ENCODE measurements around the gene SLC6A12. TPM values are rescaled to one million over a fixed set of nuclear protein-coding genes. Genes with fewer than 3 reads are reported as not detected.

Gene SLC6A12
- total RNA-seq, 1 donor from 2014 or later = 3.0 TPM

- no peak for DNase-seq (ENCODE audit: extremely low spot score, unreplicated experiment)
- no peak for TF ChIP-seq CTCF (conservative IDR thresholded peaks at IDR 0.05)
- no peaks in the 10 kb centered on the region for H3K36me3 Mint-ChIP-seq
- no peaks in the 10 kb centered on the region for H3K9me3 Mint-ChIP-seq
- H3K27ac Mint-ChIP-seq = peak overlapping the region; percentile 52
- H3K27me3 Mint-ChIP-seq = peaks cover 43% of the 10 kb centered on the region
- H3K4me1 Mint-ChIP-seq (ENCODE audit: unreplicated experiment) = peaks cover 37% of the 10 kb centered on the region
- H3K4me3 Mint-ChIP-seq = no peak overlapping the region
Measured at GRCh38 chr12:145369-145960, 68.5 kb downstream of the SLC6A12 start.

GRCh38 chr12:144650-145284 is 69.2 kb downstream of the SLC6A12 start:
- TF ChIP-seq CTCF (conservative IDR thresholded peaks at IDR 0.05) = no peak
- Mint-ChIP-seq H3K4me1 (ENCODE audit: unreplicated experiment) (peaks cover 44% of the 10 kb centered on the region), H3K36me3 (no peaks in the 10 kb centered on the region), H3K4me3 (peak overlapping the region; percentile 35), H3K9me3 (no peaks in the 10 kb centered on the region), H3K27ac (peak overlapping the region; percentile 86), H3K27me3 (peaks cover 43% of the 10 kb centered on the region)
- DNase-seq (ENCODE audit: extremely low spot score, unreplicated experiment) = no peak

GRCh38 chr12:143964-144649 is 69.8 kb downstream of the SLC6A12 start:
- no peak for DNase-seq (ENCODE audit: extremely low spot score, unreplicated experiment)
- H3K9me3 Mint-ChIP-seq = no peaks in the 10 kb centered on the region
- H3K4me1 Mint-ChIP-seq (ENCODE audit: unreplicated experiment) = peaks cover 51% of the 10 kb centered on the region
- no peaks in the 10 kb centered on the region for H3K36me3 Mint-ChIP-seq
- no peak for TF ChIP-seq CTCF (conservative IDR thresholded peaks at IDR 0.05)
- peaks cover 45% of the 10 kb centered on the region for H3K27me3 Mint-ChIP-seq
- H3K27ac Mint-ChIP-seq = peak overlapping the region; percentile 86
- H3K4me3 Mint-ChIP-seq = peak overlapping the region; percentile 35

- Mint-ChIP-seq H3K9me3 (no peaks in the 10 kb centered on the region), H3K4me1 (ENCODE audit: unreplicated experiment) (peaks cover 42% of the 10 kb centered on the region), H3K27ac (peak overlapping the region; percentile 19), H3K4me3 (no peak overlapping the region), H3K27me3 (peaks cover 47% of the 10 kb centered on the region), H3K36me3 (peaks cover 4% of the 10 kb centered on the region)
- TF ChIP-seq CTCF (conservative IDR thresholded peaks at IDR 0.05) = no peak
- no peak for DNase-seq (ENCODE audit: extremely low spot score, unreplicated experiment)
Measured at GRCh38 chr12:140162-140561, 73.8 kb downstream of the SLC6A12 start.

Other genes with a start within 250 kb of the SLC6A12 start
- 3.7 and 4.2 TPM in 2 replicates for gene IQSEC3, start 147.4 kb downstream of the SLC6A12 start, total RNA-seq (ENCODE audit: low replicate concordance)
- 5.5 and 7.0 TPM in 2 replicates for gene SLC6A13, start 48.7 kb upstream of the SLC6A12 start, total RNA-seq (ENCODE audit: low replicate concordance)
- gene KDM5A, start 175.2 kb upstream of the SLC6A12 start, total RNA-seq (ENCODE audit: low replicate concordance) = 76.7 and 156 TPM in 2 replicates
- gene CCDC77, start 187.5 kb upstream of the SLC6A12 start, total RNA-seq (ENCODE audit: low replicate concordance) = 17.8 and 24.1 TPM in 2 replicates
- 32.5 and 103 TPM in 2 replicates for gene B4GALNT3, start 245.8 kb upstream of the SLC6A12 start, total RNA-seq (ENCODE audit: low replicate concordance)